Activated CD4-positive, alpha-beta T cell treated with anti-CD3 and anti-CD28 coated beads, Interleukin-2, amount 10 ng/mL, durations not matched to agents 7 days and 5 days (primary cell): ENCODE results near the gene ABTB1. TPM values are rescaled to one million over a fixed set of nuclear protein-coding genes. Genes with fewer than 3 reads are reported as not detected.

Source experiments
- CTCF ChIA-PET: fragments of 350-600 bp; sonication (Branson Sonifier 250); formaldehyde crosslinking; loops from one replicate; lab custom pipeline; 2021; ENCODE audit warnings: antibody characterized with exemption; lab: Charles Lee
- POLR2A ChIA-PET: fragments of 350-600 bp; sonication (Branson Sonifier 250); formaldehyde crosslinking; loops from one replicate; lab custom pipeline; 2021; ENCODE audit warnings: antibody characterized with exemption; lab: Charles Lee
- DNase-seq: peaks from one replicate; pipeline ENCODE4 v3.0.0-alpha.2; 2020
- H3K27ac Mint-ChIP-seq: one replicate; pipeline ENCODE4 v1.8.0; 2021; ENCODE audit warnings: mild to moderate bottlenecking, moderate library complexity, mixed read lengths
- H3K27me3 Mint-ChIP-seq: one replicate; pipeline ENCODE4 v1.8.0; 2021; ENCODE audit warnings: mixed read lengths
- H3K36me3 Mint-ChIP-seq: one replicate; pipeline ENCODE4 v1.8.0; 2021; ENCODE audit warnings: low read depth, mixed read lengths
- H3K4me1 Mint-ChIP-seq: one replicate; pipeline ENCODE4 v1.8.0; 2021; ENCODE audit warnings: mixed read lengths
- H3K4me3 Mint-ChIP-seq: one replicate; pipeline ENCODE4 v1.8.0; 2021; ENCODE audit warnings: mild to moderate bottlenecking, moderate library complexity, mixed read lengths
- H3K9me3 Mint-ChIP-seq: one replicate; pipeline ENCODE4 v1.8.0; 2021; ENCODE audit warnings: mixed read lengths
- total RNA-seq, 2 experiments: library from RNA; stranded (reverse); gene quantifications; one replicate each; pipeline ENCODE4 v1.2.3, GENCODE V29; 2021

ABTB1 gene
- total RNA-seq, 2 experiments from 2014 or later: 24.3 to 29.5 TPM

GRCh38 chr3:127688022-127688415 lies 15.3 kb downstream of the ABTB1 start:
- H3K27ac Mint-ChIP-seq: no peak overlapping the region
- no peaks in the 10 kb centered on the region for H3K36me3 Mint-ChIP-seq
- H3K4me1 Mint-ChIP-seq: peaks cover 6% of the 10 kb centered on the region
- DNase-seq: no peak
- no peak overlapping the region for H3K4me3 Mint-ChIP-seq
- H3K27me3 Mint-ChIP-seq: no peaks in the 10 kb centered on the region
- CTCF ChIA-PET: interaction anchor here (0.5 kb wide), 1 partner anchor 55 kb away, joined by 3 read pairs; no protein-coding TSS in a partner anchor
- POLR2A ChIA-PET: no interaction called here
- no peaks in the 10 kb centered on the region for H3K9me3 Mint-ChIP-seq

- H3K9me3 Mint-ChIP-seq: no peaks in the 10 kb centered on the region
- ChIA-PET POLR2A (no interaction called here), CTCF (interaction anchor here (1.5 kb wide), 1 partner anchor 91 kb away, joined by 5 read pairs; the partner anchor contains the start of gene MCM2)
- H3K27ac Mint-ChIP-seq: no peak overlapping the region
- no peaks in the 10 kb centered on the region for H3K36me3 Mint-ChIP-seq
- H3K4me1 Mint-ChIP-seq: peaks cover 3% of the 10 kb centered on the region
- no peak overlapping the region for H3K4me3 Mint-ChIP-seq
- no peaks in the 10 kb centered on the region for H3K27me3 Mint-ChIP-seq
- DNase-seq: no peak
These were observed 15.9 kb downstream of the ABTB1 start for GRCh38 chr3:127688416-127689265.

- Mint-ChIP-seq H3K4me3 (no peak overlapping the region), H3K4me1 (no peaks in the 10 kb centered on the region)
- POLR2A ChIA-PET: no interaction called here
These were observed 16.6 kb downstream of the ABTB1 start for GRCh38 chr3:127689266-127689860.

GRCh38 chr3:127690106-127690505 lies 17.4 kb downstream of the ABTB1 start:
- Mint-ChIP-seq H3K27ac (peak overlapping the region; percentile 16), H3K36me3 (no peaks in the 10 kb centered on the region), H3K4me1 (no peaks in the 10 kb centered on the region), H3K27me3 (no peaks in the 10 kb centered on the region), H3K9me3 (no peaks in the 10 kb centered on the region), H3K4me3 (no peak overlapping the region)
- DNase-seq: no peak
- ChIA-PET CTCF (interaction anchor here (1.5 kb wide), 1 partner anchor 92 kb away, joined by 5 read pairs; the partner anchor contains the start of gene MCM2), POLR2A (no interaction called here)

More at GRCh38 chr3:127689266-127689860, 16.6 kb downstream of the ABTB1 start:
- Mint-ChIP-seq H3K9me3 (no peaks in the 10 kb centered on the region), H3K27ac (no peak overlapping the region), H3K36me3 (no peaks in the 10 kb centered on the region), H3K27me3 (no peaks in the 10 kb centered on the region)
- DNase-seq: no peak
- CTCF ChIA-PET: interaction anchor here (1.5 kb wide), 1 partner anchor 92 kb away, joined by 5 read pairs; the partner anchor contains the start of gene MCM2

- Mint-ChIP-seq H3K9me3 (no peaks in the 10 kb centered on the region), H3K27me3 (no peaks in the 10 kb centered on the region), H3K4me1 (no peaks in the 10 kb centered on the region), H3K4me3 (no peak overlapping the region), H3K36me3 (no peaks in the 10 kb centered on the region), H3K27ac (no peak overlapping the region)
- no peak for DNase-seq
- POLR2A ChIA-PET: no interaction called here
- CTCF ChIA-PET: interaction anchor here (1.0 kb wide), 1 partner anchor 116 kb away, joined by 5 read pairs; no protein-coding TSS in a partner anchor
These were observed 18.2 kb downstream of the ABTB1 start for GRCh38 chr3:127690823-127691452.

GRCh38 chr3:127691489-127691888 lies 18.7 kb downstream of the ABTB1 start:
- POLR2A ChIA-PET: no interaction called here
- no peak for DNase-seq
- Mint-ChIP-seq H3K4me1 (no peaks in the 10 kb centered on the region), H3K4me3 (no peak overlapping the region), H3K36me3 (no peaks in the 10 kb centered on the region), H3K9me3 (no peaks in the 10 kb centered on the region), H3K27me3 (peaks cover 1% of the 10 kb centered on the region), H3K27ac (no peak overlapping the region)
- CTCF ChIA-PET: interaction anchor here (1.0 kb wide), 1 partner anchor 116 kb away, joined by 5 read pairs; no protein-coding TSS in a partner anchor

GRCh38 chr3:127691974-127692373 lies 19.2 kb downstream of the ABTB1 start:
- Mint-ChIP-seq H3K36me3 (no peaks in the 10 kb centered on the region), H3K4me1 (peaks cover 2% of the 10 kb centered on the region), H3K27ac (no peak overlapping the region), H3K9me3 (no peaks in the 10 kb centered on the region), H3K4me3 (no peak overlapping the region), H3K27me3 (peaks cover 1% of the 10 kb centered on the region)
- POLR2A ChIA-PET: no interaction called here
- no peak for DNase-seq
- CTCF ChIA-PET: no interaction called here

GRCh38 chr3:127692501-127693335 lies 20.0 kb downstream of the ABTB1 start:
- CTCF ChIA-PET: no interaction called here
- POLR2A ChIA-PET: no interaction called here
- Mint-ChIP-seq H3K9me3 (no peaks in the 10 kb centered on the region), H3K27me3 (peaks cover 1% of the 10 kb centered on the region), H3K27ac (no peak overlapping the region), H3K36me3 (no peaks in the 10 kb centered on the region), H3K4me3 (no peak overlapping the region), H3K4me1 (peaks cover 5% of the 10 kb centered on the region)
- DNase-seq: no peak

GRCh38 chr3:127693336-127693843 lies 20.6 kb downstream of the ABTB1 start:
- Mint-ChIP-seq H3K27me3 (peaks cover 1% of the 10 kb centered on the region), H3K27ac (no peak overlapping the region), H3K4me1 (peaks cover 5% of the 10 kb centered on the region), H3K4me3 (no peak overlapping the region), H3K9me3 (no peaks in the 10 kb centered on the region), H3K36me3 (no peaks in the 10 kb centered on the region)
- CTCF ChIA-PET: interaction anchor here (0.7 kb wide), 1 partner anchor 14 kb away, joined by 3 read pairs; no protein-coding TSS in a partner anchor
- DNase-seq: no peak
- POLR2A ChIA-PET: no interaction called here

GRCh38 chr3:127694467-127695215 lies 21.9 kb downstream of the ABTB1 start:
- Mint-ChIP-seq H3K36me3 (no peaks in the 10 kb centered on the region), H3K27ac (no peak overlapping the region), H3K4me1 (peaks cover 5% of the 10 kb centered on the region), H3K27me3 (peaks cover 1% of the 10 kb centered on the region), H3K9me3 (no peaks in the 10 kb centered on the region), H3K4me3 (no peak overlapping the region)
- peak; percentile 68 for DNase-seq
- CTCF ChIA-PET: interaction anchor here (1.1 to 2.9 kb wide), 4 partner anchors 11 to 119 kb away, joined by 3 to 12 read pairs (median 4); no protein-coding TSS in a partner anchor
- POLR2A ChIA-PET: no interaction called here

GRCh38 chr3:127697551-127698240 lies 24.9 kb downstream of the ABTB1 start:
- CTCF ChIA-PET: interaction anchor here (1.0 to 2.9 kb wide), 3 partner anchors 16 to 125 kb away, joined by 3 to 12 read pairs (median 3); partner anchors contain the start of gene MGLL
- POLR2A ChIA-PET: no interaction called here

More at GRCh38 chr3:127697551-127698240, 24.9 kb downstream of the ABTB1 start:
- peaks cover 1% of the 10 kb centered on the region for H3K27me3 Mint-ChIP-seq
- H3K36me3 Mint-ChIP-seq: no peaks in the 10 kb centered on the region
- H3K9me3 Mint-ChIP-seq: no peaks in the 10 kb centered on the region
- peak; percentile 66 for DNase-seq
- peak overlapping the region; percentile 50 for H3K27ac Mint-ChIP-seq
- H3K4me1 Mint-ChIP-seq: peaks cover 5% of the 10 kb centered on the region
- no peak overlapping the region for H3K4me3 Mint-ChIP-seq
